CD14-positive monocyte (primary cell): ENCODE results near the gene FAM53B. TPM values are rescaled to one million over a fixed set of nuclear protein-coding genes. Genes with fewer than 3 reads are reported as not detected.

ENCODE experiments used
- DNase-seq, 3 donors: peaks; one replicate each; pipeline ENCODE4 v3.0.0-alpha.2; 2011 to 2022
- H2AFZ ChIP-seq: 2 replicates; pipeline ENCODE4 v1.6.0; 2012; ENCODE audit warnings: mild to moderate bottlenecking, low read depth, low read length, inconsistent platforms; ENCODE audit not compliant: insufficient read depth, poor library complexity, severe bottlenecking
- H3K27ac ChIP-seq, 2 donors: 1 replicate in 1 of 2; 2 replicates in 1 of 2; pipeline ENCODE4 v1.5.1; 2012 to 2013; ENCODE audit warnings: low read length in 2 of 2, control low read depth in 1 of 2, inconsistent platforms in 1 of 2, low read depth in 1 of 2, mild to moderate bottlenecking in 1 of 2
- H3K27me3 ChIP-seq, 2 donors: one replicate each; pipeline versions ENCODE4 v1.6.0 to v1.6.1; 2011 to 2013; ENCODE audit warnings: low read length in 2 of 2; ENCODE audit not compliant: control insufficient read depth in 2 of 2, insufficient read depth in 2 of 2
- H3K36me3 ChIP-seq, 2 donors: replicated peaks in 1 of 2; 1 replicate in 1 of 2; 2 replicates in 1 of 2; pipeline versions ENCODE4 v1.5.1 to v1.6.1; 2012 to 2013; ENCODE audit warnings: low read length in 2 of 2, control low read depth in 1 of 2, inconsistent platforms in 1 of 2, mild to moderate bottlenecking in 1 of 2; ENCODE audit not compliant: insufficient read depth in 2 of 2, control insufficient read depth in 1 of 2
- H3K4me1 ChIP-seq, 2 donors: 1 replicate in 1 of 2; 2 replicates in 1 of 2; pipeline versions ENCODE4 v1.5.1 to v1.6.1; 2012 to 2013; ENCODE audit warnings: low read length in 2 of 2, control low read depth in 1 of 2, inconsistent platforms in 1 of 2, mild to moderate bottlenecking in 1 of 2, moderate library complexity in 1 of 2; ENCODE audit not compliant: insufficient read depth in 2 of 2, control insufficient read depth in 1 of 2
- H3K4me2 ChIP-seq: replicated peaks from 2 replicates; pipeline ENCODE3; 2012; ENCODE audit warnings: low read length, moderate library complexity, mild to moderate bottlenecking; ENCODE audit not compliant: poor library complexity, severe bottlenecking; ENCODE audit errors: extremely low read depth
- H3K4me3 ChIP-seq, 3 experiments: fragments of 200-600 bp in 1 of 3; sonication (generic) in 1 of 3; replicated peaks in 1 of 3; 1 replicate in 2 of 3; 2 replicates in 1 of 3; pipeline ENCODE4 v1.5.1; 2011 to 2013; ENCODE audit warnings: low read length in 3 of 3, mild to moderate bottlenecking in 3 of 3, control low read depth in 2 of 3, low read depth in 2 of 3, inconsistent platforms in 1 of 3, moderate library complexity in 1 of 3
- H3K79me2 ChIP-seq: 2 replicates; pipeline ENCODE4 v1.6.0; 2012; ENCODE audit warnings: mild to moderate bottlenecking, control low read depth, inconsistent platforms, low read length, moderate library complexity; ENCODE audit not compliant: insufficient read depth
- H3K9ac ChIP-seq: 2 replicates; pipeline ENCODE4 v1.6.0; 2017; ENCODE audit warnings: low read length, mild to moderate bottlenecking; ENCODE audit not compliant: insufficient read depth, poor library complexity, severe bottlenecking
- H3K9me3 ChIP-seq, 2 donors: replicated peaks in 1 of 2; 1 replicate in 1 of 2; 2 replicates in 1 of 2; pipeline versions ENCODE4 v1.5.1 to v1.6.1; 2012 to 2013; ENCODE audit warnings: low read length in 2 of 2, control low read depth in 1 of 2; ENCODE audit not compliant: control insufficient read depth in 1 of 2, insufficient read depth in 1 of 2
- H4K20me1 ChIP-seq: 2 replicates; pipeline ENCODE4 v1.6.0; 2012; ENCODE audit warnings: mild to moderate bottlenecking, low read length, control low read depth, moderate library complexity; ENCODE audit not compliant: insufficient read depth
- H3K27ac Mint-ChIP-seq, 7 donors: one replicate each; pipeline ENCODE4 v1.8.0; 2020; ENCODE audit warnings: mild to moderate bottlenecking in 7 of 7, mixed read lengths in 7 of 7, moderate library complexity in 6 of 7, inconsistent platforms in 2 of 7
- H3K27me3 Mint-ChIP-seq, 3 donors: one replicate each; pipeline ENCODE4 v1.8.0; 2021 to 2022; ENCODE audit warnings: low read depth in 3 of 3, mild to moderate bottlenecking in 3 of 3, mixed read lengths in 3 of 3, moderate library complexity in 3 of 3, inconsistent platforms in 1 of 3
- H3K36me3 Mint-ChIP-seq, 2 donors: one replicate each; pipeline ENCODE4 v1.8.0; 2020; ENCODE audit warnings: mixed read lengths in 2 of 2, inconsistent platforms in 1 of 2, mild to moderate bottlenecking in 1 of 2
- H3K4me1 Mint-ChIP-seq: one replicate; pipeline ENCODE4 v1.8.0; 2020; ENCODE audit warnings: mild to moderate bottlenecking, mixed read lengths
- H3K4me3 Mint-ChIP-seq, 2 donors: one replicate each; pipeline ENCODE4 v1.8.0; 2020; ENCODE audit warnings: mild to moderate bottlenecking in 2 of 2, mixed read lengths in 2 of 2, moderate library complexity in 1 of 2
- H3K9me3 Mint-ChIP-seq, 7 donors: one replicate each; pipeline ENCODE4 v1.8.0; 2020 to 2022; ENCODE audit warnings: mixed read lengths in 7 of 7, mild to moderate bottlenecking in 6 of 7, moderate library complexity in 6 of 7, inconsistent platforms in 2 of 7
- CTCF ChIP-seq: fragments of 200-600 bp; IDR thresholded peaks from one replicate; pipeline ENCODE4 v1.8.0; 2022; ENCODE audit warnings: antibody characterized with exemption, mild to moderate bottlenecking
- WGBS: methylation state at CpG from one replicate; pipeline ENCODE4 v1.1.5; 2013; ENCODE audit warnings: missing lambda C conversion rate; ENCODE audit not compliant: insufficient coverage; 5-methylcytosine and 5-hydroxymethylcytosine counted together
- intact Hi-C, 2 donors: fragments of 100-400 bp; cut with micrococcal nuclease; formaldehyde crosslinking; loops; one replicate each; pipeline versions ENCODE4 v1.15.0 to v1.15.1; 2023
- polyA plus RNA-seq, 3 donors: library from polyadenylated mRNA; depleted of rRNA in 1 of 3; unstranded in 2 of 3; stranded (reverse) in 1 of 3; fragments of 300-500 nt in 2 of 3; fragments of >200 nt in 1 of 3; fragmentation: Illumina TruSeq in 2 of 3; gene quantifications; 1 replicate in 2 of 3; 2 replicates in 1 of 3; pipeline ENCODE4 v1.2.3, GENCODE V29; 2012 to 2021

Gene FAM53B
- polyA plus RNA-seq, 3 donors = 5.8 to 23.3 (median 12.6) TPM

- H3K79me2 ChIP-seq = peaks cover 3% of the 10 kb centered on the region
- H3K4me3 ChIP-seq = no peak overlapping the region
- Mint-ChIP-seq H3K27me3 (peaks cover 0 to 3% (median 0%) of the 10 kb centered on the region in 3 donors), H3K4me3 (no peak overlapping the region), H3K9me3 (no peaks in the 10 kb centered on the region), H3K27ac (peak overlapping the region in 1 of 7 donors; percentile 77), H3K4me1 (peaks cover 45% of the 10 kb centered on the region), H3K36me3 (peaks cover 29 to 51% of the 10 kb centered on the region in 2 donors)
- H3K9me3 ChIP-seq = no peaks in the 10 kb centered on the region
- no peak for DNase-seq
- no peak overlapping the region for H3K4me2 ChIP-seq
- 88% methylated on average over 23 of the region's 30 CpGs for WGBS
- peaks cover 68% of the 10 kb centered on the region for H4K20me1 ChIP-seq
- H3K4me1 ChIP-seq = peaks cover 35 to 40% of the 10 kb centered on the region in 2 donors
- H3K27ac ChIP-seq = no peak overlapping the region
- no peak for TF ChIP-seq CTCF
- no peaks in the 10 kb centered on the region for H3K27me3 ChIP-seq
- no peak overlapping the region for H2AFZ ChIP-seq
- intact Hi-C loops = loop anchor here in 1 of 2 donors (10.0 kb wide), 1 partner anchor 71 kb away; no protein-coding TSS in a partner anchor
- H3K9ac ChIP-seq = no peak overlapping the region
- H3K36me3 ChIP-seq = peaks cover 18 to 34% of the 10 kb centered on the region in 2 donors
Observed at GRCh38 chr10:124616040-124616835, 127.9 kb downstream of the FAM53B start.

GRCh38 chr10:124615259-124615658 lies 128.9 kb downstream of the FAM53B start:
- Histone ChIP-seq H3K4me3 (no peak overlapping the region), H3K36me3 (peaks cover 18 to 31% of the 10 kb centered on the region in 2 donors), H3K4me2 (no peak overlapping the region), H3K27me3 (no peaks in the 10 kb centered on the region), H4K20me1 (peaks cover 58% of the 10 kb centered on the region), H3K9me3 (no peaks in the 10 kb centered on the region), H3K9ac (no peak overlapping the region), H3K4me1 (peaks cover 36 to 37% of the 10 kb centered on the region in 2 donors), H3K79me2 (no peaks in the 10 kb centered on the region), H2AFZ (no peak overlapping the region), H3K27ac (no peak overlapping the region)
- Mint-ChIP-seq H3K4me1 (peaks cover 42% of the 10 kb centered on the region), H3K36me3 (peaks cover 27 to 42% of the 10 kb centered on the region in 2 donors), H3K27me3 (peaks cover 0 to 3% (median 0%) of the 10 kb centered on the region in 3 donors), H3K27ac (peak overlapping the region in 1 of 7 donors; percentile 50), H3K9me3 (no peaks in the 10 kb centered on the region), H3K4me3 (no peak overlapping the region)
- no peak for DNase-seq
- TF ChIP-seq CTCF = no peak
- WGBS = 96% methylated on average over 19 of the region's 34 CpGs
- intact Hi-C loops = loop anchor here in 1 of 2 donors (10.0 kb wide), 1 partner anchor 70 kb away; no protein-coding TSS in a partner anchor
